Measurements from ENCODE around the gene ZNRF2.

ZNRF2 gene

GRCh38 chr7:30308389-30308788 lies 24.0 kb downstream of the ZNRF2 start:
- Histone ChIP-seq H3K27me3 (no peaks in the 10 kb centered on the region), H3K9me3 (replicated peaks in 1 of 11) (peaks cover 0 to 34% (median 16%) of the 10 kb centered on the region in 11 experiments; a peak in 16 of 22 replicates), H3K9ac (no peak overlapping the region), H4K20me1 (peaks cover 0 to 100% (median 19%) of the 10 kb centered on the region in 11 experiments; a peak in 12 of 22 replicates), H3K27ac (peak overlapping the region in 1 of 11 experiments; percentile 32; a peak in 1 of 22 replicates), H3K4me2 (peak overlapping the region in 8 of 11 experiments; percentile 4 to 55 (median 18); a peak in 7 of 22 replicates), H3K4me3 (no peak overlapping the region), H3K4me1 (peaks cover 0 to 76% (median 7%) of the 10 kb centered on the region in 10 experiments; a peak in 10 of 20 replicates), H3K36me3 (peaks cover 0 to 14% (median 0%) of the 10 kb centered on the region in 11 experiments; a peak in 1 of 22 replicates)
- TF ChIP-seq Cebpa-rat (IDR thresholded peaks at IDR 0.05), result no peak

DNA sequence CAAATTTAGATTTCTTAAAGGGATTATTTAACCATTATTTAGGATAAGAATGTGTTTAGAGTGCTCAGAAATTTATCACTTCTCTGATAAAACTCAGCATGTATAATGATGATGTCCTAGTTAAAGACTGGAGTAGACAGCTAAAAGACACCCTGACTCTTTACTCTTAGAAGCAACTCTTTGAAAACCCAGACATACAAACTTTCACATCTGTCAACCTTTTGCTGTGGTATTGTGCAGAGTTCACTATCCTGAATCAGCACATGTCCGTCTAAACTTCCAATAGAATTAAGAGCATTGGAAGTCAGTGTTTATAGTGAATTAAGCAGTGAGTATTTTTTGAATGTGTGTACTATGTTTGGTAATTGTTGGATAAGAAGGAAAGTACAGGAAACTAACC lies 24.9 kb downstream of the ZNRF2 start:
- Histone ChIP-seq H3K4me3 (no peak overlapping the region), H3K27ac (peak overlapping the region in 1 of 11 experiments; percentile 32; a peak in 1 of 22 replicates), H4K20me1 (peaks cover 0 to 100% (median 23%) of the 10 kb centered on the region in 11 experiments; a peak in 12 of 22 replicates), H3K4me2 (peak overlapping the region in 2 of 11 experiments; percentile 20 to 33; a peak in 2 of 22 replicates), H3K36me3 (peaks cover 0 to 14% (median 0%) of the 10 kb centered on the region in 11 experiments; a peak in 1 of 22 replicates), H3K27me3 (no peaks in the 10 kb centered on the region), H3K9me3 (replicated peaks in 1 of 11) (peaks cover 0 to 34% (median 16%) of the 10 kb centered on the region in 11 experiments; a peak in 16 of 22 replicates), H3K4me1 (peaks cover 0 to 76% (median 7%) of the 10 kb centered on the region in 10 experiments; a peak in 10 of 20 replicates), H3K9ac (0 out of 22 replicates have a peak overlapping the region, but pooled peaks of 1 of the 11 experiments have one; percentile 15)
- TF ChIP-seq Cebpa-rat (IDR thresholded peaks at IDR 0.05), result no peak

DNA sequence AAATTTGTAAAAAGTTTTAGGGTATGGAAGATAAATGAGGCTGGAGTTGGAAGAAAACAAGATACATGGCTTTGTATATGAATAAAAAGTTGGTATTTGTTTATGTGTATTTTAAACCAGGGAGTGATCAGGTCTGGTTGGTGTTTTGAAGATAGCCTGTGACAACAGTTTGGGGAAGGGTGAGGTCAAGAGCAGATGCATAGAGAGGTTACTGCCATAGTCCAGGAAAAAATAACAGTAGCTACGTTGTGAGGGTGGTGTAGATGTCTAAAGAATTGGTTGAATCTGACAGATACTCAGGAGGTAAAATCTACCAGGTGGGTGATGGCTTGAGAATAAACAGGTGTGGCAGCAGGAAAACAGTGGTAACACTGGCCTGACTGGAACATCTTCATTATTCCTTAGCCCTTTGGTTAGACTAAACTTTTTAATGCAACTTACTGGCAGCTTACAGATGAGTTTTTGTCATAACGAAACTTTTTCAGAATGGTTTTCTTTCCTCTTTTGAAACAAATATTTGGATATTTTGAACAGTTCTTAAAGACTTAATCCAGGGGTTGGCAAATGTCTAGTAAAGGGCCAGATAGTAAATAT lies 25.5 kb downstream of the ZNRF2 start:
- peaks cover 0 to 100% (median 18%) of the 10 kb centered on the region in 11 experiments; a peak in 11 of 22 replicates for H4K20me1 ChIP-seq
- no peak overlapping the region for H3K9ac ChIP-seq
- no peak overlapping the region for H3K27ac ChIP-seq
- peaks cover 0 to 14% (median 0%) of the 10 kb centered on the region in 11 experiments; a peak in 1 of 22 replicates for H3K36me3 ChIP-seq
- H3K4me2 ChIP-seq, result peak overlapping the region in 2 of 11 experiments; percentile 20 to 33; a peak in 4 of 22 replicates
- no peak for TF ChIP-seq Cebpa-rat (IDR thresholded peaks at IDR 0.05)
- no peak overlapping the region for H3K4me3 ChIP-seq
- no peaks in the 10 kb centered on the region for H3K27me3 ChIP-seq
- H3K4me1 ChIP-seq, result peaks cover 0 to 74% (median 7%) of the 10 kb centered on the region in 10 experiments; a peak in 10 of 20 replicates
- H3K9me3 ChIP-seq (replicated peaks in 1 of 11), result peaks cover 0 to 32% (median 16%) of the 10 kb centered on the region in 11 experiments; a peak in 16 of 22 replicates

DNA sequence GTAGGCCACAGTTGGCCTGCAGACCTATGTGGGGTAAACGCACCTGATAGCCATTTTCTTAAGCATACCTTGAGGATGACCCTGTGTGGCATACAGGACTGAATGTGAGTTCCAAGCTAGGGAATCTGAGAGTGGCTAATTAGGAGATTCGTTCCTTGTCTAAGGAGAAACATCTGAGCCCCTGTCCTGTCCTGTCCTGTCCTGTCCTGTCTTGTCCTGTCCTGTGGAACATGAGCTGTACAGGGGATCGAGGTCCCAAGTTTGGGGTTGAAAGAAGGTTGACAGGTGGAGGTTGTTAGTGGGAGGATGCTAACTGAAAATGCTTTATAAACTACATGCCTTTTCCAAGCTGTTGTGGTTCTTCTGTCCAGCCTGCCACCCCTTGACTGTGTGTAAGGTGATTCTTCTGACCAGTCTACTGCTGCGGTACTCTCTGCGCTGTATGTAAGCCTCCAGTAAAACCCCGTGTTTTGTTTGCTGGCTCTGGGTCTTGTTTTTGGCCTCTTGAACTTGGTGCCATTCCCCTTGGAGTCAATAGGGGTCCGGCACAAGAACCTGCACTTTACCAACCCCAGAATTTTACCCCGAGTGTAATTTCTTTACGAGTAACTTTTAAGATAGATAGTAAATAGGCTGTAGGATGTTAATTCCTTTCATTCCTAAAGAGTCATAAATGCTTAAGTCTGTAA lies 26.4 kb downstream of the ZNRF2 start:
- Histone ChIP-seq H3K36me3 (peaks cover 0 to 14% (median 0%) of the 10 kb centered on the region in 11 experiments; a peak in 1 of 22 replicates), H3K4me1 (peaks cover 0 to 80% (median 7%) of the 10 kb centered on the region in 10 experiments; a peak in 10 of 20 replicates), H3K9ac (no peak overlapping the region), H3K27ac (no peak overlapping the region), H3K27me3 (no peaks in the 10 kb centered on the region), H4K20me1 (peaks cover 0 to 100% (median 18%) of the 10 kb centered on the region in 11 experiments; a peak in 11 of 22 replicates), H3K4me2 (peak overlapping the region in 2 of 11 experiments; percentile 20 to 23; a peak in 3 of 22 replicates), H3K9me3 (replicated peaks in 1 of 11) (peaks cover 0 to 28% (median 16%) of the 10 kb centered on the region in 11 experiments; a peak in 16 of 22 replicates), H3K4me3 (no peak overlapping the region)
- TF ChIP-seq Cebpa-rat (IDR thresholded peaks at IDR 0.05), result no peak

- Histone ChIP-seq H3K36me3 (peaks cover 0 to 2% (median 0%) of the 10 kb centered on the region in 11 experiments; a peak in 1 of 22 replicates), H3K27ac (no peak overlapping the region), H3K9me3 (replicated peaks in 1 of 11) (peaks cover 0 to 14% (median 8%) of the 10 kb centered on the region in 11 experiments; a peak in 13 of 22 replicates), H4K20me1 (peaks cover 0 to 100% (median 18%) of the 10 kb centered on the region in 11 experiments; a peak in 11 of 22 replicates), H3K4me2 (no peak overlapping the region), H3K27me3 (no peaks in the 10 kb centered on the region), H3K9ac (0 out of 22 replicates have a peak overlapping the region, but pooled peaks of 1 of the 11 experiments have one; percentile 29), H3K4me1 (peaks cover 0 to 88% (median 7%) of the 10 kb centered on the region in 10 experiments; a peak in 10 of 20 replicates), H3K4me3 (no peak overlapping the region)
- TF ChIP-seq Cebpa-rat (IDR thresholded peaks at IDR 0.05), result no peak
These were observed 27.8 kb downstream of the ZNRF2 start for GRCh38 chr7:30312178-30312577.

- Histone ChIP-seq H3K9me3 (replicated peaks in 1 of 11) (peaks cover 0 to 5% (median under 1%) of the 10 kb centered on the region in 11 experiments; a peak in 8 of 22 replicates), H3K4me1 (peaks cover 0 to 89% (median 2%) of the 10 kb centered on the region in 10 experiments; a peak in 11 of 20 replicates), H3K9ac (no peak overlapping the region), H4K20me1 (peaks cover 0 to 100% (median 18%) of the 10 kb centered on the region in 11 experiments; a peak in 11 of 22 replicates), H3K27me3 (no peaks in the 10 kb centered on the region), H3K27ac (no peak overlapping the region), H3K4me3 (no peak overlapping the region), H3K4me2 (no peak overlapping the region), H3K36me3 (no peaks in the 10 kb centered on the region)
- TF ChIP-seq Cebpa-rat (IDR thresholded peaks at IDR 0.05), result no peak
These were observed 29.0 kb downstream of the ZNRF2 start for GRCh38 chr7:30313348-30313747.

GRCh38 chr7:30313793-30314192 lies 29.4 kb downstream of the ZNRF2 start:
- H3K4me1 ChIP-seq, result peaks cover 0 to 89% (median 0%) of the 10 kb centered on the region in 10 experiments; a peak in 4 of 20 replicates
- H3K27ac ChIP-seq, result no peak overlapping the region
- peaks cover 0 to 100% (median 18%) of the 10 kb centered on the region in 11 experiments; a peak in 12 of 22 replicates for H4K20me1 ChIP-seq

DNA sequence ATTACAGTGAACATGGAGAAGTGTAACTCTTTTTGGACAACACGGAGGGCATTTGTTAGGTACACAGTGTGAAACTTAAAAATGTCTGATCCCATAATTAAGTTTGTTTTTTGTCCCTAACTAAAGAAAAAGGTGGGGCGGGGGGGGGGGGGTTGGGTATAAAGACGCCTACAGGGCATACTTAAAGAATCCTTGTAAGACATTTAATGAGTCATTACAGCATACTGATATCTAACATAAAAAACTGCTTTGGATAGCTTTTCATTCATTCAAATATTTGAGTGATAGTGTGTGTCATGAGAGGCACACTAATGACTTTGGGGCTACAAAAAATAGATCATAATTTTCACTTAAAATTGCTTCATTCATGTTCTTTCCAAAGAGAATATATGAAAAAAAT lies 31.2 kb downstream of the ZNRF2 start:
- peaks cover 0 to 100% (median 15%) of the 10 kb centered on the region in 11 experiments; a peak in 12 of 22 replicates for H4K20me1 ChIP-seq

More at GRCh38 chr7:30313793-30314192, 29.4 kb downstream of the ZNRF2 start:
- Histone ChIP-seq H3K4me3 (no peak overlapping the region), H3K4me2 (no peak overlapping the region), H3K9ac (no peak overlapping the region), H3K27me3 (no peaks in the 10 kb centered on the region), H3K9me3 (replicated peaks in 1 of 11) (peaks cover 0 to 8% (median 0%) of the 10 kb centered on the region in 11 experiments; a peak in 4 of 22 replicates), H3K36me3 (no peaks in the 10 kb centered on the region)
- TF ChIP-seq Cebpa-rat (IDR thresholded peaks at IDR 0.05), result no peak

More for the DNA sequence above, 31.2 kb downstream of the ZNRF2 start:
- H3K4me3 ChIP-seq, result no peak overlapping the region
- no peak overlapping the region for H3K9ac ChIP-seq
- no peak overlapping the region for H3K27ac ChIP-seq
- no peaks in the 10 kb centered on the region for H3K36me3 ChIP-seq
- H3K4me1 ChIP-seq, result peaks cover 0 to 88% (median 2%) of the 10 kb centered on the region in 10 experiments; a peak in 12 of 20 replicates
- H3K9me3 ChIP-seq (replicated peaks in 1 of 11), result peaks cover 0 to 8% (median 0%) of the 10 kb centered on the region in 11 experiments; a peak in 4 of 22 replicates
- no peak for TF ChIP-seq Cebpa-rat (IDR thresholded peaks at IDR 0.05)
- no peak overlapping the region for H3K4me2 ChIP-seq
- H3K27me3 ChIP-seq, result no peaks in the 10 kb centered on the region

Data from BLaER1 treated with 17β-estradiol and CSF1 and Interleukin-3, amounts not matched to agents 10 nM and 100 nM (cell line).